ENCODE results near the gene EIF4G3.

EIF4G3 gene

DNA sequence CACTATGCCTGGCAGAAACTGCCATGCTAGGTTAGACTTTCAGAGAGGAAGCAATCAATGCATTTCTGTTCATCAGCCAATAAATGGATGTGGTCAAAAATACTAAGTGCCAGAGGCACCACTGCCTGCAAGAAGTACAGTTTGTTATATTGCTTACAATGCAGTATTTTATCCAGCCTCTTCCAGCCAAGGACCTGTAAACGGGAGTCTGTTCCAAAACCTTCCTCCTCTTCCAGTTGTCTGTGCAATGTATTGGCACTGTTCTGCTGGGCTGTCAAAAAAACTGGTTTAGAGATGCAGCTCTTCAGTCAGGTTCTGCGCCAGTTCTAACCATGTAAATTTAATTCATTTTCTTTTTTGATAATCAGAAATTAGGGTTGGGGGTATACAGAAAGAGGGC is 175.7 kb downstream of the EIF4G3 start:
- H3K27ac ChIP-seq = no peak overlapping the region
- TF ChIP-seq ZFX (IDR thresholded peaks at IDR 0.05) = no peak

DNA sequence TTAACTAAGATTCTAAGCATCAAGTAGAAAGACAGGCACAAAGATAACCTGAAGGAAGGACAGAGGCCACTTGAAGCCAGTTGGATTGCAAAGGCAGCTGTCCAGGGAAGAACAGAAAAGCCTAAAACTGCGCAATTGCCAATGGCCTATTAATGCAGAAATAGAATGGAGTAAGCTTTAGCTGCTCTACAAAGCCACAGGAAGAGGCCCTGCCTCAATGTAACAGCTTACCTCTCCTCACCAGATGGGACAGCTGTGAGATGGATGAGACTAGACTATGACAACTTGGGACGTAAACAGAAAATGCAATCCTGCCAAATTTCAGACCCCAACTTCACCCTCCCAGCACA is 176.5 kb downstream of the EIF4G3 start:
- TF ChIP-seq, protein P1, sequence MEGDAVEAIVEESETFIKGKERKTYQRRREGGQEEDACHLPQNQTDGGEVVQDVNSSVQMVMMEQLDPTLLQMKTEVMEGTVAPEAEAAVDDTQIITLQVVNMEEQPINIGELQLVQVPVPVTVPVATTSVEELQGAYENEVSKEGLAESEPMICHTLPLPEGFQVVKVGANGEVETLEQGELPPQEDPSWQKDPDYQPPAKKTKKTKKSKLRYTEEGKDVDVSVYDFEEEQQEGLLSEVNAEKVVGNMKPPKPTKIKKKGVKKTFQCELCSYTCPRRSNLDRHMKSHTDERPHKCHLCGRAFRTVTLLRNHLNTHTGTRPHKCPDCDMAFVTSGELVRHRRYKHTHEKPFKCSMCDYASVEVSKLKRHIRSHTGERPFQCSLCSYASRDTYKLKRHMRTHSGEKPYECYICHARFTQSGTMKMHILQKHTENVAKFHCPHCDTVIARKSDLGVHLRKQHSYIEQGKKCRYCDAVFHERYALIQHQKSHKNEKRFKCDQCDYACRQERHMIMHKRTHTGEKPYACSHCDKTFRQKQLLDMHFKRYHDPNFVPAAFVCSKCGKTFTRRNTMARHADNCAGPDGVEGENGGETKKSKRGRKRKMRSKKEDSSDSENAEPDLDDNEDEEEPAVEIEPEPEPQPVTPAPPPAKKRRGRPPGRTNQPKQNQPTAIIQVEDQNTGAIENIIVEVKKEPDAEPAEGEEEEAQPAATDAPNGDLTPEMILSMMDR (conservative IDR thresholded peaks at IDR 0.05) = no peak
- TF ChIP-seq ZFX (IDR thresholded peaks at IDR 0.05) = no peak
- no peak overlapping the region for H3K27ac ChIP-seq

DNA sequence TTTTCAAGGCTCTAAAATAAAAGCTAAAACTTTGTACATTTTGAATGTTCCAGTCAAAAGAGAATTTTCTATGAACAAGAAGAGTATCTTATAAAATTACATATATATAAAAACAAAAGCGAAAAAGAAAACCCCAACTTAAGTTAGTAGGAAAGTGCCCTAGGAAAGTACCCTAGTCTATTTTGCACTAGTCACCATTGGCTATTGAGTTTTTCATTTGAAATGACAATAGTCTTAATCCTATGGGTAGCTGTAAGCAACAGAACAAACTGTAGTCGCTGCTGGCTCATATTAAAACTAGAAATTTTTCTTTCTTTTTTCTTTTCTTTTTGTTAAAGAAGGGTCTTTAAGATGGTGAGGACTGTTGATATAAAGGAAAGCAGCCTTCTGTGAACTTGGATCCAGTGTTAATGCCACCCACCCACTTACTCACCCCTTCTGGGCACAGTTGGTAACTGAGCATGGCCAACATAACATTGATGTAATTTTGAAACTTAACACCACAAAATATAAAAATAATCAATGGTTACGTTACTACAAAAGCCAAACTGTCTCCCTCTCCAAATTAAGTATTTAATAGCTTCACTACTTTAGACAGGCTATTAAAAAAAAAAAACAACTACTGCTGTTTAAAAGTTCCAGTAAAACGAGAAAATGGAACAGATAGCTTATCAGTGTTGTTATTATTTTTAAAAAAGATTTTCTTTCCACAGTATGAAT is 177.0 kb downstream of the EIF4G3 start:
- TF ChIP-seq, protein P1 (conservative IDR thresholded peaks at IDR 0.05) = no peak
- no peak for TF ChIP-seq ZFX (IDR thresholded peaks at IDR 0.05)
- no peak overlapping the region for H3K27ac ChIP-seq

DNA sequence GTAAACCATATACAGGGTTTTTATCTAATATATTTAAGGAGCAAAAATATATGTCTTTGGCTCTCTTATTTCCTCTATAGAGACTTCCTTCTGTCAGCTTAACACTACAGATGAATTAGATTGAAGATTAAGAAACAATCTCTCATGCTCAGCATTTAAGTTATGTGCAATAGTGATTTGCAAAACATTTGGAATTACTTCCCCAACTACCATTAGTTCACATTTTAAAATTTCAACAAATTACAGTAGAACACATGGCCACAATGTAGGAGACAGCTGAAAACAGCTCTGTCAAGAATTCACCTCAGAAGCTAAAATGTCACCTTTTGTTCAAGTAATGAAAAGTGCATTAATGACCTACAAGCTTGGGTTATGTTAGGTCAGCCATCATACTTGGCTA is 177.9 kb downstream of the EIF4G3 start:
- no peak overlapping the region for H3K27ac ChIP-seq
- TF ChIP-seq ZFX (IDR thresholded peaks at IDR 0.05) = no peak
- TF ChIP-seq, protein P1 (conservative IDR thresholded peaks at IDR 0.05) = no peak

DNA sequence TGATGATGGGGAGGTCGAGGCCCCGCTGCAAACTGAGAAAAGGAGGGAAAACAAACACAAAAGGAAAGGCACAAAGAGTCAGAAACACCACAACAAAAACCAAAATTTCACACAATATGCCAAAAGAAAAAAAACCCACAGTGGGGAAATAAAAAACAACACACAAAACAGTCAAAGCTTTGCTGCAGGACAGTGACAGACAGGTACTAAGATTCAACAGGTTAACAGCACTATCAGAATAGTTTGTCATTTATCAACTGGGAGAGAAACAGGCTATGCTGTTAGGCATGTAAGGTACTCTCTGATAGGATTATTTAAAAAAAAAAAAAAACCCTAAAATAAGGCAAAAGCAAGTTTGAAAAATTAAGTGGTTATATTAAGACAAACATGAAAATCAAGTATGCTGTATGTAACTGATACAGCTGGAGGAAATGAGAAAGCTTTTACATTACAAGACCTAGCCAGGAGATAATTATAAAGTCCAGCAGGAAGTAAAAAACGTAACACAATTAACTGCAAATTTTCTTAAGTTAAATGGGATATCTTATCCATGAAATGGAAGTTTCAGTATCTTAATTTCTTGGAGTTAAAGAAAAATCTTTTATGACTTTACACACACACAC is 179.0 kb downstream of the EIF4G3 start:
- H3K27ac ChIP-seq = no peak overlapping the region
- no peak for TF ChIP-seq ZFX (IDR thresholded peaks at IDR 0.05)
- TF ChIP-seq, protein P1 (conservative IDR thresholded peaks at IDR 0.05) = no peak

DNA sequence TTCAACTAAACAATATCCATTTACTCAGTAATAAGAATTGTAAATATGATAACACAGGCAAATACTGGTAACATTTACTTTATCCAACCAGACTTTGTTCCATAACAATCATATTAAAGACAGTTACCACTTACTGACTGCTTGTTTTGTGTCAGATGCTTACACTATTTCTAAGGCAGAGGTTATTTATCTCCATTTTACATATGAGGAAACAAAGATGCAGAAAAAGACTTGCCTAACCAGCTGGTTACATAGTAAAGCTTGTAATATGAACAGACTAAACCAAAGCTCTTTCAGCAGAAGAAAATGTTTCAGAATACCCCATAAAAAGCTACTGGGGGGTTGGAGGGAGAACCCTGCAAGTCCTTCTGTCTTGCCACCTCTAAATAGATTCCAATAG is 180.1 kb downstream of the EIF4G3 start:
- TF ChIP-seq, protein P1 (conservative IDR thresholded peaks at IDR 0.05) = no peak
- TF ChIP-seq ZFX (IDR thresholded peaks at IDR 0.05) = no peak
- H3K27ac ChIP-seq = no peak overlapping the region

DNA sequence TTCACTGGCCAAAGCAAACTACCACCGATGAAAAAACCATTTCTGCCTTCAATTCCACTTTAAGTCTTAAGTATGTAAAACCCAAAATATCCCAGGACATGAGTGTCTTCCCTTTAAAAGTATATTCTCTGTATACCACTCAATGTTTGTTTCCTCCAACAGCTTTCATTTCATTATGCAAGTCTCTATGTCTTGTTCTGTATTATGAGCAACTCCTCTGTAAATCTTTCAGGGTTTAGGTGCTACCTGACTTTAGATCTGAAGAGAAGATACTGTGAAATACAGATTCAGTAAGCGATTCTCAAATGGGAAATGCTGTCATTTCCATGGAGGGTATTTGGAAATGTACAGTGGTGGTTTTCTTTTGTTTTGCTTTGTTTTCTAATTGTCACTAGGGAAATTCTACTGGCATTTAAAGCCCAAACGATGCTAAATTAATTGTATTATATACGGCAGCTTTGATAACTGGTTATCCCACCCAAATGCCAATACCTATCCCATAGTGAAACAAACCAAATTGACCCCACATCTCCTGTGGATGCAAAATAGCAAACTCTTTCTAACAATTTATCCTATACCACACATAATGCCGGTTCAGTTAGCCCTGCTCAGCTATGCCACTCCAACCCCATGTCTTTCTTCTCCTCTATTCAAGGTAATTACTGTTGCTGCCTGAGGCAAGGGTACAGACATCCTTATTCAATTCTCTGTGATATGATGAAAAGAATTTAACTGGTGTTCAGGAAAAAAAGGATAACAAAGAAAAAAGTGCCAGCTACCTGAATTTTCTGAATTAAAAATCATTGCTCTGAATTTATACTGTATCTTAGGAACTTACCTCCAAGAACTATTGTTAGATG is 182.8 kb downstream of the EIF4G3 start:
- no peak overlapping the region for H3K27ac ChIP-seq
- TF ChIP-seq, protein P1 (conservative IDR thresholded peaks at IDR 0.05) = no peak
- no peak for TF ChIP-seq ZFX (IDR thresholded peaks at IDR 0.05)

Data from C4-2B (cell line).